AG08396 (cell line): ENCODE data around the gene CA10.

Experiments used
- DNase-seq: peaks from one replicate; pipeline ENCODE4 v3.0.0; 2012; ENCODE audit warnings: low spot score, mixed read lengths

Gene CA10

DNA sequence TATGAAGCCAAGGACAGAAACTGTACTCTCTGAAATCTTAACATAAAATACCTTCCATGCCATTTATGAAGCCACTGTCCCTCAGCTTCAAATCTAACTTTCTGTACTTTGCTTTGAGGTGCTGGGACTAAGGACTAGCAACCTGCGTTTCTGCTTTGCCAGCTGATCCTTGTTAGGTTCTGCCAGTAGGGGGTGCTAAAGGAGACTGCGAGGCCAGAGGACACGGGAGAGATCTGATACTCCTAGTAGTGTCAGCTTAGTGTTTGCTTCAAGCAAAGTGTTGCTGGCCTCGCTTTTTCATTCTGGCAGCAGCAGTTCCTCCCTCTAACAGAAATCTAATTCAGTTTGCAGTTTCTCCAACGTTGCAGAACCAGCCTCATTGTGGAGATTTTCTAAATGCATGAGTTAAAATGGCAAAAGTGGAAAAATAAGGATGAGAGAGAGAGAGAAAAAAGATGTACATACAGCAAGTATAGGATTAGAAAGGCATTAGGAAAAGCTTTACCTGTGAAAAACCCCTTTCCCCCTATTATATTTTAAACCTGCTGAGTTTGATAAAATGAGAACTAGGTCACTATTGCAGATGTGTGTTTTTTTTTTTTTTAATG lies 297.5 kb downstream of the CA10 start:
- DNase-seq = no peak

DNA sequence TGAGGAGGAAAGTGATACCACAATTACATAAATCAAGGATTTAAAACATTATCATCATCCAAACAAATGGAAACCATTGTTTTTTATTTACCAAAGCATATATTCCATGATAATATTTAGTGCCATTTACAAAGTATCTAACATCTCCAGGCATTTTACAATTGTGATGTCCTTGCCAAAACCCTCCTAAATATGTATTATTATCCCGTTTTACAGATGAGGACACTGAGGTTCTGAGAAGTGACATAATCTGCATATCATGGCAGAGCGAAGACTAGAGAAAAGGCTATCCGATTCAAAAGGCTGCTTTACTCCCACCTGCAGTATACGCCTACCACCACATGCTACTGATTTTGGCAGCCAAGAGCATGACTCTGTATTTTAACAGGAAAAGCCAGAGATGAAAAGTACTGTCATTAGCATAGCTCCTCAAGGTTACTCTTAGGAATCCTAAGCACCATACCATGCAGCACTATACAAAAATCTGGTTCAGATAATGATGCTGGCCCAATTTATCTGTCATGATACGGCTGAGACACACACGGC lies 301.4 kb downstream of the CA10 start:
- no peak for DNase-seq

DNA sequence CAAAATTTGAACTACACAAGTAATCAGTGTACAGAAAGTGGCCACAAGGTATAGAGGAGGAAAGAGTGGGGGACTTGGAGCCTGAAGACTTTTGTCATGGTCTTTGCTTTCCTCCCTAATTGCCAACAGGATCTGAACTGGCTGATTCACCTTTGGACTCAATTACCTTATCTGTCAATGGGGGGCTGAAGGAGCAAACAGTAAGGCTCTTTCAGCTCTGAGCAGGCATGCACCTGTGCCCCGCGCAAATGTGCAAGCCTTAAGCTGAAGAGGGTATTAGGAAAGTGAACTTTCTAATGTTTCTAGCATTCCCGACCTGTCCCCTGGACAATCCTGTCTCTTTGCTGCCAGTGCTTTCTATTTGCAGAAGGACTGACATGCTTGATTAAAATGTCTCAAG lies 302.7 kb downstream of the CA10 start:
- DNase-seq = no peak

DNA sequence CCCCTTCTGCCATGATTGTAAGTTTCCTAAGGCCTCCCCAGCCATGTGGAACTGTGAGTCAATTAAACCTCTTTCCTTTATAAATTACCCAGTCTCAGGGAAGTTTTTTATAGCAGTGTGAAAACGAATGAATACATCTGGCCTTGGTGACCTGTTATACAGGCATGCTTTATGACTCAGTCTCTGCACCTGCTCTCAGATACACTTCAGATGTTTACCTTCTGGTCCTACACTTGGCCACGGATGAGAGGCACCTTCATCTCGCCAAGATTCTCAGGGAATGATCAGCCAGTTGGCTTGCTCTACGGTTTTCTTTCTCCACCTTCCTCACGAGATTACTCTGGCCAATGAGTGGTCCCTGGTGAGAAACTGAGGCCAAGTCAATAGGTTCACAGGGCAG lies 304.7 kb downstream of the CA10 start:
- DNase-seq = no peak

DNA sequence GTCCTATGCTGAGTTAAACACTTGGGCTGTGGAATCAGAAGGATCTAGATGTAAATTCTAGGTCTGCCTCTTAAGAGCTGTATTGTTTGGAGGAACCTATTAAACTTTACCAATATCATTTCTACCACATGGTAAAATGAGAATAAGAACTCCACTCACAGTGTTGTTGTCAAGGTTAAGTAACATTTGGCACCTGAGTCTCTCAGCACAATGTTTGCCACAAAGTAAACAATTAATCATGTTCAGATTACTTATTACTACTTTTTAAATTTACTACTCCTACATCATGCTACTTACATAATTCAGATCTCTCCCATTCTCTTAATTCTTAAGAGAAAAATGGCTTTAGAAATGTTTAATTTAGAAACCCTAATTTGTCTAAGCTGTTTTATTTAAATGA lies 305.9 kb downstream of the CA10 start:
- no peak for DNase-seq

DNA sequence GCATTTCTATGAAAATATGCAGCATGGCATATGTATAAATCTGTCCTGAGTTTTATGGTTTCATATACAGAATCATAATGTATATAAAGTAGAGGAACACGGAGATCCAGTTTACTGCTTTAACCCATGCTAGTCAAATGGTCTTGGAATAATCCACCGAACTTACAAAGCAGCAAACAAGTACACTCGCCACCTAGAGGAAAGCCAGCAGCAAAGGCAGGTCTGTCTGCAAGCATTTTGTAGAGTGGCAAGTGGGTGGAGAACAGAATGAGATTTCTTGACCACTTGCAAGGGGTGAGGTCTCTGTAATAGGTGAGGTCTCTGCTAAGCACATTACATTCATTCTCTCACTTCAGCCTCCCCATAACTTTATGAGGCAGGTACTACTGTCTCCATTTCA lies 308.3 kb downstream of the CA10 start:
- DNase-seq = no peak

DNA sequence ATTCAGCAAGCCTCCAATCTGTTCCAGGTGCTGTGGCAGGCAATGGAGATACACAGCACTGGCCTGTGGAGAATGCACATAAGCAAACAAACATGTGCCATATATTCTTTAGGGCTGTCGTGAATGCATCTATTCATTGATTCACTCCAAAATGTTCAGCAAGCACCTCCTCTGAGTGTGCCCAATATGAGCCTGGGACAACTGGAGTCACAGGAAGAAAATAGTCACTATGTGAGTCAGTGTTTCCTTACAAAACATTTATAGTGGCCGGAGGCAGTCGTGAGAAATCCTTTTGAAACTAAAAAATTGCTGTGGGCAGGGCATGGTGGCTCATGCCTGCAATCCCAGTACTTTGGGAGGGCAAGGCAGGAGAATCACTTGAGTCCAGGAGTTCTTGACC lies 310.1 kb downstream of the CA10 start:
- no peak for DNase-seq

DNA sequence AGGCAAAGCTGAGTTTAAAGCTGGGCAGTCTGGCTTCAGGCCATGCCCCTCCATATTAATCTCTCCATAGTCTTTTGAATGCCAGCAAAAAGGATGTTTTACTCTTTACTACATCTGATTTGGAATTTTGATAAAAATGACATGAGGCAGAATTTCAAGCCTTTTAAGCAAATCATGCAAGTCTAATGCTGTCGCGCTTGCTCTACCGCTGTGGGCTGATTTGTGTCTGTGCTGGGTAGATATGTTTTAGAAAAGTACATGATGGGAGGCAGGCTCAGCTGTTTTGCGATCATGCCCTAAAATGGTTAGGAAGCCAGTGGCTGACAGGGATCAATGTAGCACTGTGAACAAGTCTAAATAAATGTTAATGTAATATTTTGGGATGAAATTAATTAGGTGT lies 311.9 kb downstream of the CA10 start:
- DNase-seq = no peak

DNA sequence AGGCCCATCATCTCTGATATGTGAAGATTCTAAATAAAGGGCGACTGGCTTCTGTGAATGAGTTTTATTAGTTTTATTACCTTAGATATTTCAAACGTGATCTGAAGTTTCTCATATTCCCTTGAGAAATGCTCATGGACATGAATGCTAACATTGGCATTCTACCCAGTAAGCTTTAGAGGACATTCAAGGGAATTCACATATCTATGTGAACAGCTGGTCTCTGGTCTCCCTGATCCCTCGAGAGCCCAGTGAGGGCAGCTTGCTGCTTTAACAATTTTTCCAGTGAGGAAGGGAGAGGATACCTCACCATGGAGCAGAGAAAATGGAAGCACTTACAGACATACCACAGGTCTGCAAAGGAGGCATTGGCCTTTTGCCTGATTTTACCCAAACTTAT lies 312.7 kb downstream of the CA10 start:
- DNase-seq = no peak

DNA sequence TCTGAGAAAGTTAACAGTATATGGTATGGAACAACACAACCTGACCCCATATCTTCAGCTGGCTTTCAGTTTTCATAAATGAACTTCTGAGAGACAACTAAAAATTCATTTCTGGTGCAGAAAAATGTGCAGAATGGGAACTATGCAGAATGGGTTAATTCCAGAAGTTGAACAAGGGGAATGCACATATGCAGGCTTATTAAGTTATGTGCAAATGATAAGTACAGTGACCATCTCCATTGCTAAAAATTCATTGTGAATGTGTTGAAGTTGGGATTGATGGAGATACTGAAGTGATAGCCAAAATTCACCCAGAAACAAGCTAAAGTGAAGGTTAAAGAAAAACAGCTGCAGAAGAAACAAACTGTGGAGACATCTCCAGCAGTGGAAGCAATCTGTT lies 315.8 kb downstream of the CA10 start:
- DNase-seq = no peak

DNA sequence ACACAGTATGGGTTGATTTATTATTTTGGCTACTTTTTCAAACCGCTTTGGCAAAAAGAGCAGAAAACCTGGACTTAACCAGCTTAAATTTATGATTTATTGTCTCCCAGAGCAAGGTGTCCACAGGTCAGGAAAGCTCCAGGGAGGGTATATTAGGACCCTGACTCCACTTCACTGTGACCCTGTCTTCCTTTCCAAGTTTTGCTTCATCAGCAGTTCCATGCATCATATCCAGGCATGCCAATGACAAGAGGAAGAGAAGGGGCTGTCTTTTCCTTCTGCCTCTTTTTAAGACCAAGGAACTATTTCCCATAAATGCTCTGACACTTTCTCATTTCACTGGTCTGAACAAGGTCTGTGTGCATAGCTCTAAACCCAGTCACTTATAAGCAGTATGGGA lies 316.8 kb downstream of the CA10 start:
- DNase-seq = no peak

DNA sequence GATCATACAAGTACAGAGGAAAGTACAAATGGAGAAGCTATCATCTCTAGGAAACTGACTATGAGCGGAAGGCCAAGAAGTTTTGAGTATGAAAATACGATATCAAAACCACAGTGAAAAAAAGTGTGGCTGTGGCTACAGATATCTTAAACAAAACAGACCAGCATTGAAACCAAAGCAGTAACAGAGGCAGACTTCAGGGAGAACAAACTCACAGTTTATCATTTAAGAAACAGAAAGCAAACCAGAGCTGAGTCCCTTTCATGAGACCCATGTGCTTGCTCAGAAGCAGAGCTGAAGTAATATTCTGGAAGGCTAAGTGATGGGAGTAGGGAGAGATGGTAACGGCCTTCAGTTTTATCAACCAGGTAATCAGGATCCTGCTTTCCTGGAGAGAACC lies 317.8 kb downstream of the CA10 start:
- no peak for DNase-seq

DNA sequence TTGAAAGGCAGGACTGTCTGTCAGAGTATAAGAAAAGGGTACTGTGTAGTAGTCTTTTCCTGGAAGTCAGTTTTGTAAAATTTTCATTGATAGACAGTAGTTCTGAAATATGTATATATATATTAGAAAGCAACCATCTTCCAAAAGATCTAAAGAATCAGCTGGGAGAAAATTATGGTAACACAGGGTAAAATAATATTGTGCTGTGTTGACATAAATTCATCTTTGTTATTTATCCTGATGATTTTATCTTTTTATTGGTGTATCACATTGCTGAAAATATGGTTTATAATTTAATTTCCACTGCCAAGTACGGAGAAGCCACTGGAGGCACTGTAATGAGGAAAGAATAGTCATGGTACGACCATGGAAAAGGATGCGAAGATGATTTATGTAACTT lies 324.9 kb downstream of the CA10 start:
- DNase-seq = no peak

DNA sequence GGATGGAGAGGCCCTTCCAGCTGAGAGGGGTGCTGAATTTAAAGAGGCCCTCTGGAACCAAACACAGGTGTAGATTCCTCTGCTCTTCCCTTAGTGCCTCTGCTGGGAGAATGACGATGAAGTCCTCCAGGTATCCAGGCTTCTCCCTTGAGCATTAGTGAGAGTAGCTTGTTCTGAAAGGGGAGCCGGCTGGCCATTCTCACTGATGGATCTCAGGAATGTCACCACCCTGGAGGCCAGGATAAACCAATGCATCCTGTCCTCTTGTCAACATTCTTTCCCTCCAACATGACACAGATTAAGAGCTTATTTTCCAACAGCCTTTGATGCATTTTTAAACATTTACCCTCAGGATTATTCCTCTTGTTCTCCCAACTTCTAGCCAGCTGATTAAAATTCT lies 325.5 kb downstream of the CA10 start:
- DNase-seq = no peak

DNA sequence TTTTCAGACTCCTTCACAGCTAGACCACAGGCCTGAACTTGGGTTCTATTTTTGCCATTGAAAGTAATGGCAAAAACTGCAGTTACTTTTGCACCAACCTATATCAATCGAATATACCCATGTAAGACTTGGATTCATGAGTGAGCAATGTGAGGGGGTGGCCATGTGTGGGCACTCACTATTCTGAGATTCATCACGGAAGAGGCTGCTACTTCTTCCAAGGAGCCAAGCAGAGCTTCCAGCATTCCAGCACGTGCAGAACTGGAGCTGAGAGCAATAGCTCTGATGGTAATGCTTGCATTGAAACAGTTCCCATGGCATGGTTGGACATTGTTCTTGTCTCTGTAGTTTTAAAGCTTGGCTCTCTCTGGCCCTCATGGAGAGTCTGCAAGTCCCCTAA lies 327.6 kb downstream of the CA10 start:
- no peak for DNase-seq

DNA sequence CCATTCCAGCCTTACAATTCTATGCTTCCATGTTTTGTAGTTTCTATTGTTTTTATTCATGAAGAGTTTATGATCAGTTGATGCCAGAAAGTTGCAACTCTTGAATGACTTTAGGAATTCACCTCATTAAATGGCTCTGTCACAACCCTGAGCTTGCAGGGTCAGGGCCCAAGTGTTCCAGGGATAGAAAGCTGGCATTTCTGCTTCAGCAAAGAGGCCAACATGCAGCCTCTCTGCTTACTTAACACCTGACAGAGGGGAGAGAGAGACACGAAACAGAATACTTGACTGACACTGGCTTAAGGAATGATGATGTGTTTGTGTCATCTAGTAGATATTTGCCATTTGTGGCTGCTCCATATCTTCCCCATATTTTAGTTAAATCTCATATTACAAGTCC lies 328.1 kb downstream of the CA10 start:
- no peak for DNase-seq

DNA sequence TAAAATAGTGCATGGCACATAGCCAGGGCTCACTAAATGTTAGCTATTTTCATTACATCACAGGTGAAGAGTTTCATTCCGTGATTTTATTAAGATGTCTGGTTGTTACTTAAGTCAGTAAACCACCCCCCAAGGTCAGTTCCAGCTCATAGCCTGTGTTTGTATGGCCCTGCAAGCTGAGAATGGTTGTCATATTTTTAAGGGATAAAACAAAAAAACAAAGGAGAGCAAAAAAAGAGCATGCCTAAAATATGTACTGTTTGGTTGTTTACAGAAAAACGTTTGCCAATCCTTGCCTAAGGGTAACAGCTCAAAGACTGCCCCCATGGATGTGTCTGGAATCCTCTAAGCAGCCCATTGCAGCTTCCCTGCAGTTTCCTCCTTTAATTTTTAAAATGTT lies 329.6 kb downstream of the CA10 start:
- DNase-seq = no peak

DNA sequence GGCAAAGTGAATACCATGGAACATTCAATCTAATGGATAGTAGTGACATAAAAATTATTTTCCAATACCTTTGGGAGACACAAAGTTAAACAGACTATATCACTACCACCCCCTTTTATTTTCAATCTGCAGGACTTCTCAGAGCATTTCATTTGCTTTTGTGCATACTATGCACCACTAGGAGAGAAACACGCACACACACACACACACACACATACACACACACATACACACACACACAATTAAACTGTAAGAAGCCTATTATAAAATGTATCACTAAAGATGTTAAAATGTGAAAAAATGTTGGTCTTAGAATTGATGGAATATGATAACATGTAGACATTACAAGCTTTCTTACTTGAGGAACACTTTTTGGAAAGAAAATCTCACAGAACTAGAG lies 331.4 kb downstream of the CA10 start:
- no peak for DNase-seq

DNA sequence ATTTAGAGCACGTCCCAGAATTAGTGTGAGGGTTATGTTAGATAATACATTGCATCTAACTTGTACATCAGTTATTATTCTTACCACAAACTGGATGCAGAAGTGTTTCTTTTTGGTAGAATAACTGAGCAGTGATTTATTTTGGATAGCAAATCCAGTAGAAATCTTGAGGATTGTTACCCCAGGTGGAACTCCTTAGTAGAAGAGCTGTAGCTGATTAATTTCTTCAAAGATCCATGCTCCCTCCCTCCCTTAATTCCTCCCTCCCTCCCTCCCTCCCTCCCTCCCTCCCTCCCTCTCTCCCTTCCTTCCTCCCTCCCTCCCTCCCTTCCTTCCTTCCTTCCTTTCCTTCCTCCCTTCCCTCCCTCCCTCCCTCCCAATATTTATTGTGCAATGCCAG lies 337.7 kb downstream of the CA10 start:
- DNase-seq = no peak

DNA sequence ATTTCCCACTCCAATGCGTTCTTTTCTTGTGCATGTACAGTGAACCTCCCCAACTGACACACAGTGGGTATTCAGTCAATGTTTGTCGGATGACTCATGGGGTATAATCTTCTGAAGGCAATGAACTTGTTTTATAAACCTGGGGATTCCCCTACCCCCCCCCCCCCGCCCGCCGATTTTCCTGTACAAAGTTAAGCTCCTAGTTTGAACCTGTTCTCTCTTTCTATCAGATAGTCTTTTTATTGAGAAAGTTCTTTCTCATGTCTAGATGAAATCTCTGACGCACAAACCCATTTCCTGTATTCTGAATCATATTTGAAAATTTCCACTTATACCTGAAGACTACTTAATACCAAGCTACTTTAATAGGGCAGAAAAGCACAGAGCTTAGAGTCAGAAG lies 338.3 kb downstream of the CA10 start:
- DNase-seq = no peak

DNA sequence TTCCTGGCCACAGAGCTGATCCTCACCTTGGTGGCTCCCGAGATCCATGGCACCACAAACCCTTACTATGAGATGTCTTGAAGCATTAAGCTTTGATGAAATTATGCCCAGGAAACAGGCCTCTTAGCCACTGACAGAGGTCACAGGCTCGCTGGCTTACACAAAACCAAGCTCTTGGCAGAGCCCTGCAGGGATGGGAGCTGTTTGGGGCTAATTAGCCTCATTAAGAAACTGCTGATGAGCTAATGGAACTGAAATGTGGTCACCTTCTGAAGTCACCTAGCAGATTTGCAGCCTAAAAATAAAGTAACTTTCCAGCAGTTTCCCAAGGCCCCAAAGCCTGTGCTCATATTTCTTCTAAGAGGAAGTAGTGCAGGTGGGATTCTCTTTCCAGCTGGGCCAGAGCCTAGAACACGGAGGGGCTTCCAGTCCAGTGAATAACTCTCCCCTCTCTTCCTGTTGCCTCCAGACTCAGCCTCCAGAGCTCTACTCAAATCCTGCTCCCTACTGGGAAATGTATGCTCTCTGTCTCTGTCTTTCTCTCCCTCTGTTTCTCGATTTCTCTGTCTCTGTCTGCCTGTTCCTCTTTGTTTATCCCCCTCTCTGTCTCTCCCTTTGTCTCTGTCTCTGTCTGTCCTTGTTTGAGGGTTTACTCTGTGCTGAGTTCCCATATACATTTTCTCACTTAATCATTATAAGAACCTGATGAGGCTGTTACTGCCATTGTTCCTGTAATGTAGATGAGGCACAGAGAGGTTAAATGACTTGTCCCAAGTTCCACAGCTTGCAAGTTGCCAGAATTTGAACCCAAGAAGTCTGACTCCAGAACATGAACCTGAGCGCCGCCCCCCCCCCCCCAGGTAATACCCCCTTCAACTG lies 338.9 kb downstream of the CA10 start:
- no peak for DNase-seq

DNA sequence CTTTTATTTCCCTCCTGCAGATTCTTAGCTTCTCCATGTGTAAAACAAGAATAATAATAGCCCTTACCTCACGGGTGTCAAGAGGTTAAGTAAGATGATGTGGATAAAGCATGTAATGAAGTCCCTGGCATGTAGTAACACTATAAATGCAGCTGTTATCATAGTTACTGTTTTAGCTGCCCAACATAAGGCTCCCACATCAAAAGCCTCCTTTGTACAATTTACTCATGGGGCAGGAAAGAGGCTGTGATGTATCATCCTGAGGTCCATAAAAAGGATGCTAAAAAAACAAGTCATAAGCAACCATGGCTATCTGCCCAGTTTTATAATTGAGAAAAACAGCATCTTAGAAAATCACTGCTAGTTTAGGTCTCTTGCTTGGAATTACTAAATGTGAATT lies 339.7 kb downstream of the CA10 start:
- no peak for DNase-seq

DNA sequence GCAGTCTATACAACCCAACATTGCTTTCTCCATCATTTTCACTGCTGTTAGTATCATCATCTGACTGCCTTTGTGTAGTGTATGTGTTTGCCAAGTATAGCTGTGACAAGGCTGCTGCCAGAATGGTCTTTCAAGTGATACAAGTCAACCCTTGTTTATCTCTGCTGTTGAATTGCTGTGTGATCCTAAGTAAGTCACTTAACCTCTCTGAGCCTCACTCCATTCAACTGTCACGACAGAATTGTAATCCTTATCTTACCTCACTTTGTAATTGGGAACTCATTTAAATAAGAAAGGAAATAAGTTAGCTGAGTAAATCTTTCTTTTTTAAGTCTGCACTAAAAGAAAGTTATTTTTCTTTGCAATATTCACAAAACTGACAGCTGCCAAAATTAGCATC lies 340.6 kb downstream of the CA10 start:
- no peak for DNase-seq

DNA sequence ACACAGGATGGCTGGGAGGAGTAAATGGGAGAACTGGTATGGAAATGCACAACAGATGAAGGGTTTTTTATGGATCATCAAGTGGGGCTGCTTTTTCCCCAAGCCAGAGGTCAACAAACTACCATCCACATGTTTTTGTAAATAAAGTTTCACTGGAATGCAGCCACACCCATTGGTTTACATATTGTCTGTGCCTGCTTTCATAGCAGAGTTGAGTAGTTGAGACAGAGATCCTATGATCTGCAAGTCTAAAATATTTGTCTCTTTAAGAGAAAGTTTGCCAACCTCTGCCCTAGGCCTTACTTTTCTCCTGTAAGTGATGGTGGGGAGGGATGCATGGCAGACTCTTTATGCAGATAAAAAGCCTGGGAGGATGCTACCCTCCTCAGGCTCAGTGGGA lies 341.4 kb downstream of the CA10 start:
- DNase-seq = no peak
